HCT116 (cell line): Measurements from ENCODE around the gene SLC6A19. TPM values are rescaled to one million over a fixed set of nuclear protein-coding genes. Genes with fewer than 3 reads are reported as not detected.

Experiments used
- ATAC-seq: fragments of 200-7000 bp; cut with Tn5 transposase; 2 replicates; pipeline ENCODE4 v1.9.1; 2020; ENCODE audit warnings: mild to moderate bottlenecking, moderate library complexity
- BruUV-seq: library from RNA; stranded (reverse); fragments of 400-500 nt; replicated peaks from 2 replicates; lab custom pipeline; 2021; lab: Mats Ljungman, UMichigan
- CTCF ChIA-PET: fragments of 300-600 bp; sonication (Branson Sonifier 250); formaldehyde crosslinking; loops from one replicate; lab custom pipeline; 2021; ENCODE audit warnings: antibody characterized with exemption; lab: Charles Lee
- POLR2A ChIA-PET: fragments of 300-600, 350-600 bp; sonication (Branson Sonifier 250); formaldehyde crosslinking; loops from one replicate; lab custom pipeline; 2021; ENCODE audit warnings: antibody characterized with exemption; lab: Charles Lee
- RAD21 ChIA-PET, 2 experiments: fragments of 300-600 bp; sonication (Branson Sonifier 250); formaldehyde crosslinking; loops; one replicate each; lab custom pipeline; 2023; ENCODE audit warnings: low total read pairs in 2 of 2; ENCODE audit not compliant: uncharacterized antibody in 2 of 2, unreplicated experiment in 2 of 2, low non-redundant PET in 1 of 2; lab: Charles Lee
- DNase-seq: peaks from one replicate; pipeline ENCODE4 v3.0.0-alpha.2; 2010; ENCODE audit warnings: low read depth, low spot score
- H2AFZ ChIP-seq: fragments of 200-600 bp; shearing (Covaris generic), sonication (generic); 2 replicates; pipeline ENCODE4 v1.6.1; 2017; ENCODE audit warnings: low read depth, mixed run types, mixed read lengths, antibody characterized with exemption, low read length; ENCODE audit not compliant: poor library complexity, severe bottlenecking
- H3K27ac ChIP-seq: 2 replicates; pipeline ENCODE4 v1.5.1; 2012; ENCODE audit warnings: low read depth, low read length
- H3K27me3 ChIP-seq: fragments of 200-600 bp; sonication (generic); 2 replicates; pipeline ENCODE4 v1.6.1; 2016; ENCODE audit warnings: mixed run types, low read length, mixed read lengths; ENCODE audit not compliant: insufficient read depth
- H3K36me3 ChIP-seq, 2 experiments: fragments of 200-500 bp in 1 of 2; fragments of 200-600 bp in 1 of 2; sonication (Bioruptor generic) in 1 of 2; sonication (generic) in 1 of 2; 2 replicates each; pipeline versions ENCODE4 v1.5.1 to v1.6.1; 2014 to 2016; ENCODE audit warnings: low read length in 2 of 2, inconsistent platforms in 1 of 2, mixed read lengths in 1 of 2, mixed run types in 1 of 2; ENCODE audit not compliant: insufficient read depth in 2 of 2, control insufficient read depth in 1 of 2
- H3K4me1 ChIP-seq, 2 experiments: fragments of 200-600 bp in 1 of 2; sonication (generic) in 1 of 2; 2 replicates each; pipeline versions ENCODE4 v1.5.1 to v1.6.1; 2012 to 2017; ENCODE audit warnings: low read length in 2 of 2, inconsistent platforms in 1 of 2, mild to moderate bottlenecking in 1 of 2, mixed read lengths in 1 of 2, mixed run types in 1 of 2, moderate library complexity in 1 of 2; ENCODE audit not compliant: insufficient read depth in 2 of 2, control insufficient read depth in 1 of 2
- H3K4me2 ChIP-seq: fragments of 200-600 bp; sonication (generic); 2 replicates; pipeline ENCODE4 v1.6.1; 2017; ENCODE audit warnings: mixed run types, low read length, mixed read lengths
- H3K4me3 ChIP-seq, 2 experiments: fragments of 200-600 bp in 1 of 2; sonication (generic) in 1 of 2; replicated peaks in 1 of 2; 2 replicates each; pipeline ENCODE4 v1.5.1; 2011 to 2016; ENCODE audit warnings: low read length in 2 of 2, control low read depth in 1 of 2, low read depth in 1 of 2, mild to moderate bottlenecking in 1 of 2, mixed read lengths in 1 of 2, mixed run types in 1 of 2
- H3K79me2 ChIP-seq: fragments of 200-600 bp; sonication (generic); 2 replicates; pipeline ENCODE4 v1.6.1; 2017; ENCODE audit warnings: mild to moderate bottlenecking, mixed run types, low read length, moderate library complexity, mixed read lengths; ENCODE audit not compliant: insufficient read depth
- H3K9ac ChIP-seq: fragments of 200-600 bp; sonication (generic); 2 replicates; pipeline ENCODE4 v1.6.1; 2016; ENCODE audit warnings: low read length, mixed read lengths
- H3K9me2 ChIP-seq: fragments of 200-600 bp; sonication (generic), shearing (Covaris generic); 2 replicates; pipeline ENCODE4 v1.6.1; 2017; ENCODE audit warnings: mixed run types, mild to moderate bottlenecking, moderate library complexity; ENCODE audit not compliant: insufficient read depth
- H3K9me3 ChIP-seq, 2 experiments: fragments of 200-500 bp in 1 of 2; fragments of 200-600 bp in 1 of 2; sonication (Bioruptor generic) in 1 of 2; sonication (generic) in 1 of 2; 2 replicates each; pipeline ENCODE4 v1.6.1; 2014 to 2017; ENCODE audit warnings: low read length in 2 of 2, mixed read lengths in 2 of 2, inconsistent platforms in 1 of 2, low read depth in 1 of 2, mild to moderate bottlenecking in 1 of 2, mixed run types in 1 of 2, moderate library complexity in 1 of 2; ENCODE audit not compliant: control insufficient read depth in 1 of 2, insufficient read depth in 1 of 2
- H4K20me1 ChIP-seq: fragments of 200-600 bp; sonication (generic), shearing (Covaris generic); 2 replicates; pipeline ENCODE4 v1.6.1; 2017; ENCODE audit warnings: mixed run types, mild to moderate bottlenecking, moderate library complexity; ENCODE audit not compliant: insufficient read depth
- CBX3 ChIP-seq: IDR thresholded peaks from 2 replicates; pipeline ENCODE4 v1.6.1; 2012; ENCODE audit warnings: low read depth
- ELF1 ChIP-seq: IDR thresholded peaks from 2 replicates; pipeline ENCODE4 v1.6.1; 2012; ENCODE audit warnings: low read depth, borderline replicate concordance
- EZH2 ChIP-seq: fragments of 200-600 bp; sonication (generic); IDR thresholded peaks from 2 replicates; pipeline ENCODE4 v1.6.1; 2017; ENCODE audit warnings: antibody characterized with exemption, mixed run types
- EZH2phosphoT487 ChIP-seq: fragments of 200-600 bp; IDR thresholded peaks from 2 replicates; pipeline ENCODE4 v1.6.1; 2018; ENCODE audit warnings: antibody characterized with exemption, borderline replicate concordance
- JUND ChIP-seq: IDR thresholded peaks from 2 replicates; pipeline ENCODE4 v1.6.1; 2012
- POLR2A ChIP-seq: IDR thresholded peaks from 2 replicates; pipeline ENCODE4 v1.7.0; 2011; ENCODE audit warnings: borderline replicate concordance; ENCODE audit not compliant: insufficient read depth, insufficient read length; ENCODE audit errors: extremely low read depth
- POLR2AphosphoS5 ChIP-seq: IDR thresholded peaks from 2 replicates; pipeline ENCODE4 v1.6.1; 2011; ENCODE audit warnings: mild to moderate bottlenecking, low read depth, low read length, moderate library complexity
- RAD21 ChIP-seq: IDR thresholded peaks from 2 replicates; pipeline ENCODE4 v1.6.1; 2012; ENCODE audit warnings: low read depth, mild to moderate bottlenecking
- SRF ChIP-seq: IDR thresholded peaks from 2 replicates; pipeline ENCODE4 v1.6.1; 2012; ENCODE audit warnings: low read depth
- TCF7L2 ChIP-seq: IDR thresholded peaks from 2 replicates; pipeline ENCODE4 v1.7.0; 2011; ENCODE audit warnings: borderline replicate concordance, inconsistent platforms; ENCODE audit not compliant: insufficient read depth, insufficient read length; ENCODE audit errors: extremely low read depth
- YY1 ChIP-seq: IDR thresholded peaks from 2 replicates; pipeline ENCODE4 v1.6.1; 2011; ENCODE audit warnings: low read length, low read depth, moderate library complexity, mild to moderate bottlenecking; ENCODE audit not compliant: insufficient replicate concordance; ENCODE audit errors: extremely low read depth
- ZFX ChIP-seq: fragments of 450-650 bp; IDR thresholded peaks from 2 replicates; pipeline ENCODE4 v1.6.1; 2017
- ZNF274 ChIP-seq: fragments of 200-500 bp; sonication (Bioruptor generic); IDR thresholded peaks from 2 replicates; pipeline ENCODE4 v1.6.1; 2014; ENCODE audit warnings: mild to moderate bottlenecking, low read depth, low read length, inconsistent platforms
- intact Hi-C: fragments of 100-400 bp; cut with micrococcal nuclease; formaldehyde crosslinking; loops from 2 replicates; pipeline ENCODE4 v1.10.0; 2022
- total RNA-seq: library from RNA; stranded (reverse); gene quantifications from one replicate; pipeline ENCODE4 v1.2.1, GENCODE V29; 2021; ENCODE audit not compliant: unreplicated experiment
- TF ChIP-seq, protein P1 (sequence below): IDR thresholded peaks from 2 replicates; pipeline ENCODE4 v1.6.1; 2012; ENCODE audit warnings: low read depth
- TF ChIP-seq, protein P2 (sequence below): IDR thresholded peaks from 2 replicates; pipeline ENCODE4 v1.6.1; 2012
- TF ChIP-seq, protein P3 (sequence below): IDR thresholded peaks from 2 replicates; pipeline ENCODE4 v1.6.1; 2011; ENCODE audit warnings: mild to moderate bottlenecking, low read length, moderate library complexity; ENCODE audit not compliant: insufficient replicate concordance; ENCODE audit errors: extremely low read depth

The SLC6A19 gene
- total RNA-seq, 1 experiment from 2014 or later = not detected

DNA sequence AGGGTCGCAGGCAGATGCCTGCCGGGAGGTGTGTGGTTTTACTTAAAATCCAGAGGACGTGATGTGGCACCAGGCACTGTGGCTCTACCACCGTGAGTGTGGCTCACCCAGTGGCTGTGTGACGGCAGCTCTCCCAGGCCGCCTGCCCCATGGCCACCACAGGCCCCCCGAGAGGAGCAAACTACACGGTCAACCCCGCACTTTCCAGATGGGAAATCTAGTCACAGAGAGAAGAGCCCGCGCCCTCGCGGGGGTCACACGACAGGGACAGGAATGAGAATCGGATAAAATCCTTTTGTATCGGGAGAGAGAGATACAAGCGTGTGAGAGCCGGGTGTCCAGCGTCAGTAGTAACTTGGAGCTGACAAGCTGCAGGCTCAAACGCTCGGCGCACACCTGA, 69.0 kb downstream of the SLC6A19 start:
- Histone ChIP-seq H3K4me3 (no peak overlapping the region), H2AFZ (no peak overlapping the region), H4K20me1 (no peaks in the 10 kb centered on the region), H3K27me3 (no peaks in the 10 kb centered on the region), H3K27ac (no peak overlapping the region), H3K79me2 (no peaks in the 10 kb centered on the region), H3K9me3 (no peaks in the 10 kb centered on the region), H3K4me2 (no peak overlapping the region), H3K4me1 (no peaks in the 10 kb centered on the region), H3K9me2 (no peaks in the 10 kb centered on the region), H3K9ac (no peak overlapping the region), H3K36me3 (no peaks in the 10 kb centered on the region)
- ATAC-seq (no peak), DNase-seq (no peak)
- ChIA-PET POLR2A (no interaction called here), CTCF (no interaction called here), RAD21 (no interaction called here)
- BruUV-seq = no TSS peak
- intact Hi-C loops = no loop called here
- TF ChIP-seq EZH2 (no peak), ELF1 (no peak), RAD21 (no peak), SRF (no peak), CBX3 (no peak), YY1 (no peak), ZFX (no peak), JUND (no peak), POLR2AphosphoS5 (no peak), POLR2A (no peak), EZH2phosphoT487 (no peak), TCF7L2 (no peak), ZNF274 (no peak)
- TF ChIP-seq, protein P1, sequence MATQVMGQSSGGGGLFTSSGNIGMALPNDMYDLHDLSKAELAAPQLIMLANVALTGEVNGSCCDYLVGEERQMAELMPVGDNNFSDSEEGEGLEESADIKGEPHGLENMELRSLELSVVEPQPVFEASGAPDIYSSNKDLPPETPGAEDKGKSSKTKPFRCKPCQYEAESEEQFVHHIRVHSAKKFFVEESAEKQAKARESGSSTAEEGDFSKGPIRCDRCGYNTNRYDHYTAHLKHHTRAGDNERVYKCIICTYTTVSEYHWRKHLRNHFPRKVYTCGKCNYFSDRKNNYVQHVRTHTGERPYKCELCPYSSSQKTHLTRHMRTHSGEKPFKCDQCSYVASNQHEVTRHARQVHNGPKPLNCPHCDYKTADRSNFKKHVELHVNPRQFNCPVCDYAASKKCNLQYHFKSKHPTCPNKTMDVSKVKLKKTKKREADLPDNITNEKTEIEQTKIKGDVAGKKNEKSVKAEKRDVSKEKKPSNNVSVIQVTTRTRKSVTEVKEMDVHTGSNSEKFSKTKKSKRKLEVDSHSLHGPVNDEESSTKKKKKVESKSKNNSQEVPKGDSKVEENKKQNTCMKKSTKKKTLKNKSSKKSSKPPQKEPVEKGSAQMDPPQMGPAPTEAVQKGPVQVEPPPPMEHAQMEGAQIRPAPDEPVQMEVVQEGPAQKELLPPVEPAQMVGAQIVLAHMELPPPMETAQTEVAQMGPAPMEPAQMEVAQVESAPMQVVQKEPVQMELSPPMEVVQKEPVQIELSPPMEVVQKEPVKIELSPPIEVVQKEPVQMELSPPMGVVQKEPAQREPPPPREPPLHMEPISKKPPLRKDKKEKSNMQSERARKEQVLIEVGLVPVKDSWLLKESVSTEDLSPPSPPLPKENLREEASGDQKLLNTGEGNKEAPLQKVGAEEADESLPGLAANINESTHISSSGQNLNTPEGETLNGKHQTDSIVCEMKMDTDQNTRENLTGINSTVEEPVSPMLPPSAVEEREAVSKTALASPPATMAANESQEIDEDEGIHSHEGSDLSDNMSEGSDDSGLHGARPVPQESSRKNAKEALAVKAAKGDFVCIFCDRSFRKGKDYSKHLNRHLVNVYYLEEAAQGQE = no peak
- TF ChIP-seq, protein P2, sequence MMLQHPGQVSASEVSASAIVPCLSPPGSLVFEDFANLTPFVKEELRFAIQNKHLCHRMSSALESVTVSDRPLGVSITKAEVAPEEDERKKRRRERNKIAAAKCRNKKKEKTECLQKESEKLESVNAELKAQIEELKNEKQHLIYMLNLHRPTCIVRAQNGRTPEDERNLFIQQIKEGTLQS = no peak
- TF ChIP-seq, protein P3, sequence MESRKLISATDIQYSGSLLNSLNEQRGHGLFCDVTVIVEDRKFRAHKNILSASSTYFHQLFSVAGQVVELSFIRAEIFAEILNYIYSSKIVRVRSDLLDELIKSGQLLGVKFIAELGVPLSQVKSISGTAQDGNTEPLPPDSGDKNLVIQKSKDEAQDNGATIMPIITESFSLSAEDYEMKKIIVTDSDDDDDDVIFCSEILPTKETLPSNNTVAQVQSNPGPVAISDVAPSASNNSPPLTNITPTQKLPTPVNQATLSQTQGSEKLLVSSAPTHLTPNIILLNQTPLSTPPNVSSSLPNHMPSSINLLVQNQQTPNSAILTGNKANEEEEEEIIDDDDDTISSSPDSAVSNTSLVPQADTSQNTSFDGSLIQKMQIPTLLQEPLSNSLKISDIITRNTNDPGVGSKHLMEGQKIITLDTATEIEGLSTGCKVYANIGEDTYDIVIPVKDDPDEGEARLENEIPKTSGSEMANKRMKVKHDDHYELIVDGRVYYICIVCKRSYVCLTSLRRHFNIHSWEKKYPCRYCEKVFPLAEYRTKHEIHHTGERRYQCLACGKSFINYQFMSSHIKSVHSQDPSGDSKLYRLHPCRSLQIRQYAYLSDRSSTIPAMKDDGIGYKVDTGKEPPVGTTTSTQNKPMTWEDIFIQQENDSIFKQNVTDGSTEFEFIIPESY = no peak
